HG02678 (cell line): ENCODE results near the gene PASK.

Experiments
- ATAC-seq: cut with Tn5 transposase; IDR thresholded peaks from one replicate; pipeline ENCODE4 v1.9.1; 2021; ENCODE audit warnings: mild to moderate bottlenecking, moderate library complexity; ENCODE audit not compliant: unreplicated experiment

Gene PASK

GRCh38 chr2:241068136-241068941, 80.9 kb downstream of the PASK start:
- no peak for ATAC-seq

GRCh38 chr2:241067501-241068135, 81.7 kb downstream of the PASK start:
- ATAC-seq: no peak

- no peak for ATAC-seq
These were observed 82.4 kb downstream of the PASK start for GRCh38 chr2:241066893-241067341.

GRCh38 chr2:241066171-241066892, 82.9 kb downstream of the PASK start:
- ATAC-seq: no peak

- no peak for ATAC-seq
These were observed 83.9 kb downstream of the PASK start for GRCh38 chr2:241065355-241065803.

- no peak for ATAC-seq
These were observed 84.4 kb downstream of the PASK start for GRCh38 chr2:241064802-241065354.

- ATAC-seq: no peak
These were observed 85.1 kb downstream of the PASK start for GRCh38 chr2:241064008-241064801.

- ATAC-seq: no peak
These were observed 85.7 kb downstream of the PASK start for GRCh38 chr2:241063587-241063986.

- ATAC-seq: no peak
These were observed 86.2 kb downstream of the PASK start for GRCh38 chr2:241063093-241063551.

GRCh38 chr2:241062389-241063092, 86.7 kb downstream of the PASK start:
- ATAC-seq: no peak

- no peak for ATAC-seq
These were observed 88.0 kb downstream of the PASK start for GRCh38 chr2:241061275-241061674.
